Activated CD8-positive, alpha-beta memory T cell treated with anti-CD3 and anti-CD28 coated beads for 4 hours (primary cell): ENCODE measurements around the gene ELOF1.
"Not testable (repeated sequence)": the region's sequence is repeated elsewhere in the genome, so short reads cannot be mapped to it uniquely, and the experiment has no call there.

ENCODE experiments used
- DNase-seq, 2 donors: peaks; one replicate each; pipeline ENCODE4 v3.0.0-alpha.2; 2020; ENCODE audit warnings: low read depth in 2 of 2

ELOF1 gene

DNA sequence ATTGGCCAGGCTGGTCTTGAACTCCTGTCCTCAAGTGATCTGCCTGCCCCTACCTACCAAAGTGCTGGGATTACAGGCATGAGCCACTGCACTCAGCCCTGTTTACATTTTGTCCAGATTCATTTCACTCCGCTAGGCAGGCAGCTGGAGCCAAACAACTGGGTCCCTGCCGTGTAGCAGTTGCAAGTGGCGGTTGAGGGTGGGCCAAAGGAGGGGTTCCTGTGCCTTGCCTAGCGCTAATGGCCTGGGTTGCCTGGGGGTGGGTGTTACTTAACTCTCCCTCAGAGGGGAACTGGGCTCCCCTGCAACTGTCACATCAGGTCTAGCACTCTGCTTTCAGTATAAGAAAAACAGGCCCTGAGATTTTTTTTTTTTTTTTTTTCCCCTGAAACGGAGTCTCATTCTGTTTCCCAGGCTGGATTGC, 11.0 kb upstream of the ELOF1 start:
- DNase-seq, result no peak

DNA sequence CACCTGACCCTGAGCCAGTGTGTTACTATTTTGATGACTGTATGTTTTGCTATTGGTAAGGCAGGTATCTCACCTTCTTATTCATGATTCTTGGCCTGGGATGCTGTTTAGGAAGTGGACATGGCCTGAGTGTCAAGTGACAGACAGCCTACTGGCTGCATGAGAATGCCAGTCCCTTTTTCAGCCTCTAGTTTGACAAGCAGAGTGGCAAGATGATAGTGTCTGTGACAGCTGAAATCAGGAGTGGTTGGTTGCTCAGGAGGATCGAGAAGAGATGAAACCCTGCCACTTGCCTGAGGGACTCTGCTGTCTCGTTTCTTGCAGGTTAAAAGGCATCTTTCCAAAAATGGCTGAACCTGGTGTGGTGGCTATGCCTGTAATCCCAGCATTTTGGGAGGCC, 7.1 kb upstream of the ELOF1 start:
- DNase-seq, result no peak

DNA sequence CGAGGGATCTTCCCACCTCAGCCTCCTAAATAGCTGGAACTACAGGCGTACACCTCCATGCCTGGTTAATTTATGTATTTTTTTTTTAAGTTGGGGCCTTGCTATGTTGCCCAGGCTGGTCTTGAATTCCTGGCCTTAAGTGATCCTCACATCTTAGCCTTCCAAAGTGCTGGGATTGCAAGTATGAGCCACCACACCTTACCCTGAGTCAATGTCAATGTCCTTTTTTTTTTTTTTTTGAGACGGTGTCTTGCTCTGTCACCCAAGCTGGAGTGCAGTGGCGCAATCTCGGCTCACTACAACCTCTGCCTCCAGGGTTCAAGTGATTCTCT, 6.6 kb upstream of the ELOF1 start:
- not testable (repeated sequence) for DNase-seq

DNA sequence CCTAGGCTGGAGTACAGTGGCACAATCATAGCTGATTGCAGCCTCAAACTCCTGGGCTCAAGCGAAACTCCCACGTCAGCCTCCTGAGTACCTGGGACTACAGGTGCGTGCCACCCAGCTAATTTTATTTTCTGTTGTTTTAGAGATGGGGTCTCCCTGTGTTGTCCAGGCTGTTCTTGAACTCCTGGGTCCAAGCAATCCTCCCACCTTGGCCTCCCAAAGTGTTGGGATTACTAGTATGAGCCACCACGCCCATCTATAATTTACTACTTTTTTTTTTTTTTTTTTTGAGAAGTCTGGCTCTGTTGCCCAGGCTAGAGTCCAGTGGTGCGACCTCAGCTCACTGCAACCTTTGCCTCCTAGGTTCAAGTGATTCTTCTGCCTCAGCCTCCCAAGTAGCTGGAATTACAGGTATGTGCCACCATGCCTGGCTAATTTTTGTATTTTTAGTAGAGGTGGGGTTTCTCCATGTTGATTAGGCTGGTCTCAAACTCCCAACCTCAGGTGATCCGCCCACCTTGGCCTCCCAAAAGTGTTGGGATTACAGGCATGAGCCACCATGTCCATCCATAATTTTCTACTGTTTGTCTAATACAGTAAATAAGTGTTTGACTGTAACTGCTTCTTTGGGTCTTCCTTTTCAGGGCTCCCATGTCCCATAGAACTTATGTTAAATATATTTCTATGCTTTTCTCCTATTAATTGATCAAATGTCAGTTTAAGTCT, 5.2 kb upstream of the ELOF1 start:
- not testable (repeated sequence) for DNase-seq

DNA sequence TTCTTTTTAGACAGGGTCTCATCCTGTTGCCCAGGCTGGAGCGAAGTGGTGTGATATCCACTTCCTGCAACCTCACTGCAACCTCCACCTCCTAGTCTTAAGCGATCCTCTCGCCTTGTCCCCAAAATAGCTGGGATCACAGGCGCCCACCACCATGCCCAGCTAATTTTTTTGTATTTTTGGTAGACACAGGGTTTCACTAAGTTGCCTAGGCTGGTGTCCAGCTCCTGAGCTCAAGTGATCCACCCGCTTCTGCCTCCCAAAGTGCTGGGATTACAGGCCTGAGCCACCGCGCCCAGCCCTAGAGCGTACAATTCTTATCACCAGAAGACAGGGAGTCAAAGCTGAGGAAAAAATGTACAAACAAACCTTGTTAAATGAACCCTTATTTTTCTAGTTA, 4.5 kb upstream of the ELOF1 start:
- no peak for DNase-seq

DNA sequence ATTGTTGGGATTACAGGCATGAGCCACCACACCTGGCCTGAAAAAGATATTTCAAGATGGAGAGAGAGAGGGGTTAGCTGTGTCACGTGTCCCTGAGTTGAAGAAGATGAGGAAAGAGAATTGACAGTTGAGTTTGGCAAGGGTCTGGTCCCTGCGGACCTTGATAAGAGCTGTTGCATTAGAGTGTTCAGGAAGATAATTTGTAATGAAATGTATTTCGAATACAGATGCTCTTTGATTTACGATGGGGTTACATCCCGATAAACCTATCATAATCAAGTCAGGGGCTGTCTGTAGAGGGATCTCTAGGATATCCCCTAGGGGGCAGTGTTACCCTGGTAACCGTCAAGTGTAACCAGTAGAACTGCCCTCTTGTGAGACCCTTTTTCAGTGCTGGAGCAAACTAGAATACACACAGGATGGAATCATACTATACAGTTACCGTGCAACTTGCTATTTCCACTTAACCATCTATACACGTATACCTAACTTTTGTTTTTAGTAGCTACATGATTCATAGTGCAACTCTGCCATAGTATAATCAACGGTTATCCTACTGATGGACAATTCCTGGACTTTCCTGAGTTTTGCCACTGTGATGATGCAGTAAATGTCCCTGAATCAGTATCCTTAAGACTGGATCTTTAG, 1.5 kb upstream of the ELOF1 start:
- peak; percentile 22 to 38 for DNase-seq

DNA sequence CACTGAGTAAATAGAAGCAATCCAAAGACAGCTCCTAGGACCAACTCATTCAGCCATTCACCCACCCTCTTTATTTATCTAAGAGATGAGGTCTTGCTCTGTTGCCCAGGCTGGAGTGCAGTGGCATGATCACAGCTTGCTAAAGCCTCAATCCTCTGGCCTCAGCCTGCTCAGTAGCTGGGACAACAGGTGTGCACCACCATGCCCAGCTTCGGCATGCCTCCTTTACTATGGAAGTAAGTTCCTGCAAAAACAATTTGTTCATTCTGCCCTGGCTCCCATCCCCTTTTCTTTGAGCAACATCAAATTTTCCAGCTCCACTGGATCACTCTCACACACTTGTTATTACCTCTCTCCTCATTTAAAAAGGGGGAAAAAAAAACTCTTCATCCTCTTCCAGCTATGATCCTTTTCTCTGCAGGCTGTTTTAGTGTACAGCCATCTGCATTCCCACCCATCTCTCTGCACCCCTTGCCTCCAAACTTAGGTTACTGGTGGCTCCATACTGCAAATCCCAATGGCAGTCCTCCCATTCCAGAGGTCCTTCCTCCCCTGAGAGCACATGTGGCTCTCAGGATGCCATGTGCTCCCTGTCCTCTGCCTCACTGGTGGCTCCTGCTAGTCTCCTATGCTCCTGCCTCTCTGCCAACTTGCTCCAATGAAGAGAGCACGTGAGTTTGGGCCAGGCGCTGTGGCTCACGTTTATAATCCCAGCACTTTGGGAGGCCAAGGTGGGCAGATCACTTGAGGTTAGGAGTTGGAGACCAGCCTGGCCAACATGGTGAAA, 2.2 kb downstream of the ELOF1 start:
- no peak for DNase-seq

DNA sequence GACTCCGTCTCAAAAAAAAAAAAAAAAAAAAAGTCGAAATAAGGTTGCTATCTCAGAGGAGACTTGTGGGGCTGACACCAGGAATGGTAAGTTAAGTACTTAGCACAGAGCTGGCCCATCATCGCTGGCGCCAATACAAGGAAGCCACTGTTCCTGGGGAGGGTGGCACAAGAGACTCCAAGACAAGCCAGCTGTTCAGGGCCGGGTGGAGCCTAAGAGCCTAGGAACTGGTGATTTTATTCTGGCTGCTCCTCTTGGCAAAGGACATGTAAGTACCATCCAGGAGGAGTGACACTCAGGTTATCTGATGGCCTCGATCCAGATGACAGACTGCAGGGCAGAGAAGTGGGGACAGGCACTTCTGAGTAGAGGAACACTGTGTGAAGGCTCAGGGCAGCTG, 3.8 kb downstream of the ELOF1 start:
- no peak for DNase-seq

DNA sequence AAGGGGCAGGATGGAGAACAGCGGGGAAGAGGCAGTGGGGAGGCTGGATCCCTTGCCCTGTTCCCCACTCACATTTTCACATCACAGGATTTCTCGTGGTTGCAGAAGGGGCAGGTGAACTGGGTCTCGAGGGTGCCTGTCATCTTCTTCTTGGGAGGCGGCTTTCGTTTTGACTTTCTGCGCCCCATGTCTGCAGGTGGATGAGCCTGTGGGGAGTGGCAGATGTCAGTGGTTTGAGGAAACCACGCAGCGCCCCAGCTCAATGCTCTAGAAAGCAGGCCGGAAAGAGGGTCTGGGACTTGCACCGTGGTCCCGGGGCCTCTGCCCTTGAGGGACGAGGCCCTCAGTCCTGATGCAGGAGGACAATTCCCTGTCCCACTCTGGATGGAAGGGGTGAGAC, 4.9 kb downstream of the ELOF1 start:
- no peak for DNase-seq

DNA sequence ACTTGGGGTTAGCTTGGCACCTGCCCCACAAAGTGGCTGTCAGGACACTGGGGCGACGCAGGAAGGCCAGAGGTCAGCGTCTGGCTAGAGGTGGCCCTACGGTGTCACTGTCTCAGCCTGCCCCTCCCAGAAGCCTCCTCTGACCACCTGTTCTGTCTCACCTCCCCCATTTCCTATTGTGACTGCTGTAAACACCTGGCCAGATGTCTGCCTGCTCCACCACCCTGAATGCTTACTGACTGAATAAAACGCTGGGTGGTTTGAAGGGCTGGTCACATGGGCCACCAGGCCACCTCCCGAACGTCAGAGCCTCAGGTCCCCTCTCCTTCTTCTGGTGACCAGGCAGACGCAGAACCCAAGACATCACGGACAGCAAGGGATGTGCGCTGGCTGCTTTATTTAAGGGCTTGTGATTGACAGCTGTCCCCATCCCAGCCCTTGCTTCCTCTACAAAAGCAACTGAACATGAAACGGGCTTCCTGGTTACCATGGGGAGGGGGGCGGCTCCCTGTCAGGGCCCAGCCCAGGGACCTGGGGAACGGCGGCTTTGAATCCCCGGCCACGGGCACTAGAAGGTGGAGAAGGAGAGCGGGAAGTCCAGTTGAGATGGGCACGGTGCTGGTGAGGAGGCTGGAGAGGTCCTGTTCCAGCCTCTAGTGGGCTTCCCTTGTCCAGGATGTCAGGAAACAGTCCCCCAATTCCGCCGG, 6.2 kb downstream of the ELOF1 start:
- no peak for DNase-seq

DNA sequence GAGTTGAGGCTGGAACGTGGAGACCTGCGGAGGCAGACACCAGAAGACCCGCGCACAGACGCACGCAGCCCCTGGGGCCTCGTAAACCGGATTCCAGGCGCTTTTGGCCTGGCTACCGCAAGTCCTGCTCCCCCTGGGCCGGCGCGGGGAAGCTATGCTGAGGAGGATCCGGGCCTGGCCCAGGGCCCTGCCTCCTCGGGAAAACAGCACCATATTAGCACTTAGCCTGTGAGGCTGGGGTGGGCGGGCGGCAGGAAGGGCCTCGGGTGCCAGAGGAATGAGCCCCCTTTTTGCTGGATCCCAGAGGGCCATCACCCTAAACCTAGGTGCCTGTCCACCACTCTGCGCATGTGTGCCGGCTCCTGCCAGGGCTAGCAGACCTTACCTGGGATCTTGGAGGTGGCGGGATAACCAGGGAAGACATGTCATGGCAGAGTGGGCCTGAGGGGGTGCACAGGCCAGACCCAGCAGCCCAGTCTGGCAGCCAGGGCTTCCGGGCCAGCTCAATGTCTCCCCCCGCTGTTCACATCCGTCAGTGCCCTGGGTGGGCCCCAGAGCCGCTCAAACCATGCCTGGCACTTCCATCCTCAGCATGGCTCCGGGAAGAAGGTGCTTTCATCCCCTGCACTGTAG, 7.3 kb downstream of the ELOF1 start:
- DNase-seq, result no peak

DNA sequence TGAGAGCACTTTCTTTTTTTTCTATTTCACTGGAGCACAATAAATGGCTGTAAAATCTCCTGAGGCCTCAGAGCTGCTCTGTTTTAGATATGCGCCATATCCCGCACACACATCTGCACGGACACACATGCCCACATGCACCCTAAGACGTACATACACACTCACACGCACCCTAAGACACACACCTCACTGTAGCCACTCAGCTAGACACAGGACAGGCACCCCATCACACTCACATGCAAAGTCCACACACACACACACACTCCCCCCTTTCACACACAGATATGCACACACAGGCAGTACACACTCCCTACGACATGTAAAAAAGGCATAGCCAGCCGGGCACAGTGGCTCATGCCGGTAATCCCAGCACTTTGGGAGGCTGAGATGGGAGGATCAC, 8.8 kb downstream of the ELOF1 start:
- DNase-seq, result no peak

DNA sequence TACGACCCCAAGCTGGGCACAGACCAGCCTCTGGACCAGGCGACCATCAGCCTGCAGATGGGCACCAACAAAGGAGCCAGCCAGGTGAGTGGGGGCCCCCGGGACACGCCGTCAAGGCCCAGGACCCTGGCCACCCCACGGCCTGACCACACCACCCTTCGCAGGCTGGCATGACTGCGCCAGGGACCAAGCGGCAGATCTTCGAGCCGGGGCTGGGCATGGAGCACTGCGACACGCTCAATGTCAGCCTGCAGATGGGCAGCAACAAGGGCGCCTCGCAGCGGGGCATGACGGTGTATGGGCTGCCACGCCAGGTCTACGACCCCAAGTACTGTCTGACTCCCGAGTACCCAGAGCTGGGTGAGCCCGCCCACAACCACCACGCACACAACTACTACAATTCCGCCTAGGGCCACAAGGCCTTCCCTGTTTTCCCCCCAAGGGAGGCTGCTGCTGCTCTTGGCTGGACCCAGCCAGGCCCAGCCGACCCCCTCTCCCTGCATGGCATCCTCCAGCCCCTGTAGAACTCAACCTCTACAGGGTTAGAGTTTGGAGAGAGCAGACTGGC, 9.6 kb downstream of the ELOF1 start:
- no peak for DNase-seq

DNA sequence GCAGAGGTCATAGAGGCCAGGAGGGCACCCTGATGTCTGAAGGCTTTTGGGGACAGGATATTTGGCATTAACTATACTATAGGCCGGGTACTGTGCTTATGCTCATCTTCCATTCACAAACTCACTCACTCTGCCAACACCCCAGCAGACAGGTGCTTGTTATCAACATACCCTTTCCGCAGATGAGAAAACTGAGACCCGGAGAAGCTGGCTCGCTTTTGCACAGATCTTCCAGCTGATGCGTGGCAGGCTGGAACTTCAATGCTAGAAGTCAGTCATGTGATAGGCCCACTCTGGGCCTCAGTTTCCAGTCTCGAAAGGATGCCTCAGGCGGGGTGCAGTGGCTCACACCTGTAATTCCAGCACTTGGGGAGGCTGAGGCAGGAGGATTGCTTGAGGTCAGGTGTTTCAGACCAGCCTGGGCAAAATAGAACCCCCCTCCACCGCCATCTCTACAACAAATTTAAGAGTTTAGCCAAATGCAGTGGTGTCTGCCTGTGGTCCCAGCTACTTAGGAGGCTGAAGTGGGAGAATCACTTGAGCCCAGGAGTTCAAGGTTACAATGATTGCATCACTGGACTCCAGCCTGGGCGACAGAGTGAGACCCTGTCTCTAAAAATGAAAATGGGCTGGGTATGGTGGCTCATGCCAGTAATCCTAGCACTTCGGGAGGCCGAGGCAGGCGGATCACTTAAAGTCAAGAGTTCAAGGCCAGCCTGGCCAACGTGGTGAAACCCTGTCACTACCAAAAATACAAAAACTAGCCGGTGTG, 10.9 kb downstream of the ELOF1 start:
- DNase-seq, result no peak

DNA sequence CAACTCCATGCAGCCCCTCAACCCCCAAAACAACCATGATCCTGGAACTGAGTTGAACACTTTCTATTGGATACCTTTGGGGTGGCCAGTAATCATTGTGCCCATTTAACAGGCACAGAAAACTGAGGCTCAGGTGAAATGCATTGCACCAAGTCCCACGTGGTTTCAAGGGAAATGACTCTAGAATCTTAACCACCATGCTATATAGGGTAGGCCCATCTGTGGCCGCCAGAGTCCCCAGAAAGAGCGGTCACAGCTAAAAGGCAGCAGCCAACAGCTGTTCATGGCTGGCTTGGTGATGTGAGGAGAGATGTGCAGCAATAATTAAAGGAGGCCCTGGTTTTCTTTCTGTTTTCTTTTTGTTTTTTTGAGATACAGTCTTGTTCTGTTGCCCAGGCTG, 17.8 kb downstream of the ELOF1 start:
- DNase-seq, result no peak

DNA sequence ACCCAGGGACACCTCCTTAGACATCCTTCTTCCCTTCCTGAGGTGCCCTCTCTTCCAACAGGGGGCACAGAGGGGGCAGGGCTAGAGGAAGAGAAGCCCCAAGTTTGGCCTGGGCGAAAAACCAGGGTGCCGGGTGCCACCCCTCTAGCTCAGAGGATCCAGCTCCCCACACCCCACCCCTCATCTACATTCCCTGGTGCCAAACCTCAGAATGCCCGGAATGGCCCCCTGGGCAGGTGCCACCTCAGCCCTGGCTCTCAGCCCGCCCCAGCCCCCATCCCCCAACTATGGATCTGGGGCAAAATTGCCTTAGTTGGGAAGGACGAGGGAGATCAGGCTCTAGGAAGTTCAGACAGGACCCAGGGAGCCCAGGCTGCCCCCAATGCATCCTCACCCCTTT, 18.4 kb downstream of the ELOF1 start:
- no peak for DNase-seq

DNA sequence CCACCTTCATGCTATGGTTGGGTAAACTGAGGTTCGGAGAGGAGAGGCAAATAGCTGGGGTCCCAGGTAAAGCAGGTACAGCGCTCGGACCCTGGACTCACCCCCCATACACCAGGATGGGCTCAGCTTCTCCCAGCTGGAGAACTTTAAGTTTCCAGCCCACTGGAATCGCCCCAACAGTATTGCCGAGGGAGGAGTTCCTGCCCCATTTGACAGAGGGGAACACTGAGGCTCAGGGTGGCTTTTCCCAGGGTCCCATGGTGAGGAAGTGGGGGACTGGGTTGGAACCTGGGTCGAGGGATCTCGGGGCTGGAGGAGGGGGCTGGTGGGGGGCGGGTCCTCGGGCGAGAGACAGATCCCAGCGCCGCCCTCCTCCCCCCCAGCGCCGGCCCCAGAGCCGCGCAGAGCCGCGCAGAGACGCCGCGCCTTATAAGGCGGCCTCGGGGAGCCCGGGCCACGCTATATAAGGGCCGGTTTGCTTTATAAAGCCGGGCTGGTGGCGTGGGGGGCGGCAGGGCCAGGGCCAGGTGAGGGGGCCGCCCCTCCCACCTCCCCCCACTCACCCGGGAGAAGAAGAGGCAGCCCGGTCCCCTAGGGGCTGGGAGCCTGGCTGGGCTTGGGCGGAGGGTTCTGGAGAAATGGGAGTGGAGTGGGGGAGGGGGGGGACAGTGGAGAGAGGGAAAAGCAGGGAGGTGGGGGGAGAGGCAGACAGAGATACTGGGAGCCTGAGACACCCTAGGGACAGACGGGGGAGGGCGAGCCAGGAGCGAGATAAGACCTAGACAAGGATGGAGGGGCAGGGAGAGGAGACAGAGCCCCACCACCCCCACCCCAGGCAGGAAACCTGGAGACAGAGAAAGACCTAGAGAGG, 19.3 kb downstream of the ELOF1 start:
- no peak for DNase-seq

DNA sequence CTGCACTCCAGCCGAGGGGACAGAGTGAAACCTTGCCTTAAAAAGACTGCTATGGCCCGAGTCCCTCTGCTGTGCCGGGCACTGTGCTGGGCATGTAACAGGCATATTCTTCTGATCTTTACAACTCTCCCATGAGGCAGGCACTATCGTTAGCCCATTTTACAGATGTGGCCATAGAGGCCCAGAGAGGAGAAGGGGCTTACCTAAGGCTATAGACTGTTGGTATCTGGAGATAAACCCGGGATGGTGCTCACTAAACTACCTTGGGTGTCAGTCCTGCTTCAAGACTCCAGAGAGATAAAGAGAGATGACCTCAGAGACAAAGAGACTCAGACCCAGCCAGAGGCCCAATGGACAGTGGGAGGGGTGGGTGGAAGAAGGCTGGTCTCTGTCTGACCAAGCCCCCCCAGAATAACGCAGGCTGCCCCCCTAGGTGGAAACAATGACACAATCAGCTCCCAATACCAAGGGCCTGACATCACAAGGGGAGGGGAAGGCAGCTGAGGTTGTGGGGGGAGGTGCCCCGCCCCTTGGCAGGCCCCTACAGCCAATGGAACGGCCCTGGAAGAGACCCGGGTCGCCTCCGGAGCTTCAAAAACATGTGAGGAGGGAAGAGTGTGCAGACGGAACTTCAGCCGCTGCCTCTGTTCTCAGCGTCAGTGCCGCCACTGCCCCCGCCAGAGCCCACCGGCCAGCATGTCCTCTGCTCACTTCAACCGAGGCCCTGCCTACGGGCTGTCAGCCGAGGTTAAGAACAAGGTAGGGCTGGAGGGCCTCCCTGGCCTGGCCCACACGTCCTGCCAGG, 20.6 kb downstream of the ELOF1 start, which contains the start of gene CNN1:
CNN1 (plus strand) TSS at position 620 of the 805 bp plus-strand sequence; CDS start at position 697, 77 bp downstream.
- no peak for DNase-seq
